ENCODE results near the gene IMP4.

DNA sequence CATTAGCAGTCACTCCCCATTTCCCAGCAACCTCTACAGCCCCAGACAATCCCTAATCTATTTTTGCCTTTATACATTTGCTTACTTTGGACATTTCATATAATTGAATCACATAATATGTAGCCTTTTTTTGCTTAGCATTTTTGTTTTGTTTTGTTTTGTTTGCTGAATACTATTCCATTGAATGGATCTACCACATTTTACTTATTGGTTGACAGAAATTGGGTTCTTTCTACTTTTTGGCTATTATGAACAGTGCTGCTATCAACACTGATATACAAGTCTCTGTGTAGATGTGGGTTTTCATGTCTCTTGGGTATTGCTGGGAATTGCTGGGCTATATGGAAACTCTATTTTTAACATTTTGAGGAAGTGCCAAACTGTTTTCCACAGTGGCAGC, 20.8 kb downstream of the IMP4 start:
- TF ChIP-seq NFIC (IDR thresholded peaks at IDR 0.05) (no peak), EP300 (IDR thresholded peaks at IDR 0.05; ENCODE audit: borderline replicate concordance) (no peak), TCF12 (IDR thresholded peaks at IDR 0.05; ENCODE audit: low read depth) (no peak), TAF1 (IDR thresholded peaks at IDR 0.05; ENCODE audit: low read depth) (no peak), TEAD4 (IDR thresholded peaks at IDR 0.05) (no peak), RAD21 (IDR thresholded peaks at IDR 0.05; ENCODE audit: low read depth) (no peak), REST (IDR thresholded peaks at IDR 0.05; ENCODE audit: low read depth) (no peak), CEBPB (IDR thresholded peaks at IDR 0.05) (no peak)

All from Ishikawa (cell line).